GM13976 (cell line): ENCODE results near the gene USP2.
"Not testable (repeated sequence)": the region's sequence is repeated elsewhere in the genome, so short reads cannot be mapped to it uniquely, and the experiment has no call there.

Source experiments
- DNase-seq: peaks from one replicate; pipeline ENCODE4 v3.0.0; 2012; ENCODE audit warnings: low spot score
- CTCF ChIP-seq: IDR thresholded peaks from 2 replicates; pipeline ENCODE4 v1.5.1; 2012; ENCODE audit warnings: borderline replicate concordance, mild to moderate bottlenecking; ENCODE audit not compliant: insufficient read depth; ENCODE audit errors: extremely low read depth, missing control alignments, control extremely low read depth
- in situ Hi-C: fragments of 300-500 bp; cut with MboI; formaldehyde crosslinking; loops from one replicate; pipeline ENCODE4 v1.12.0; 2022; ENCODE audit warnings: low sequenced_read_pairs, mixed read lengths, inconsistent platforms; ENCODE audit not compliant: unreplicated experiment

Gene USP2

GRCh38 chr11:119389611-119390254 lies 8.2 kb upstream of the USP2 start:
- TF ChIP-seq CTCF = no peak
- in situ Hi-C loops = no loop called here
- peak; percentile 40 for DNase-seq

- TF ChIP-seq CTCF = no peak
- no peak for DNase-seq
- in situ Hi-C loops = no loop called here
These were observed 6.6 kb upstream of the USP2 start for GRCh38 chr11:119388103-119388502.

GRCh38 chr11:119384332-119384731 lies 2.8 kb upstream of the USP2 start:
- DNase-seq = peak; percentile 4
- no peak for TF ChIP-seq CTCF
- in situ Hi-C loops = no loop called here

- in situ Hi-C loops, DNase-seq: not testable (repeated sequence)
These were observed 1.0 kb upstream of the USP2 start for GRCh38 chr11:119382513-119382912.

GRCh38 chr11:119382101-119382500 lies 611 bp upstream of the USP2 start:
- no peak for TF ChIP-seq CTCF
- in situ Hi-C loops = no loop called here
- DNase-seq = peak; percentile 6

- peak; percentile 15 for DNase-seq
- no peak for TF ChIP-seq CTCF
- in situ Hi-C loops = no loop called here
These were observed 686 bp downstream of the USP2 start for GRCh38 chr11:119380827-119381180.

GRCh38 chr11:119380160-119380826 lies 1.2 kb downstream of the USP2 start:
- no peak for TF ChIP-seq CTCF
- in situ Hi-C loops = no loop called here
- DNase-seq = peak; percentile 5
